ENCODE measurements around the gene ZNF18. TPM values are rescaled to one million over a fixed set of nuclear protein-coding genes. Genes with fewer than 3 reads are reported as not detected.

ZNF18 gene
- total and polyA plus RNA-seq, 2 donors (not counting 3 experiments of a cell fraction or from before 2014, with no cell fraction given), result 2.3 to 5.8 TPM

GRCh38 chr17:11953924-11954323 lies 43.4 kb downstream of the ZNF18 start:
- H3K27ac ChIP-seq (ENCODE audit: insufficient read depth, low read depth, low read length), result no peak overlapping the region
- no peak overlapping the region for H3K4me2 ChIP-seq (ENCODE audit: insufficient read depth, low read length)
- no peaks in the 10 kb centered on the region for H3K36me3 ChIP-seq (ENCODE audit: control insufficient read depth in 2 of 2, extremely low read depth in 1 of 2, insufficient read depth in 2 of 2, low read length in 2 of 2)
- ChIA-PET POLR2A (no interaction called here), CTCF (interaction anchor here (1.3 kb wide), 1 partner anchor 9 kb away, joined by 4 read pairs; no protein-coding TSS in a partner anchor)
- BruUV-seq (replicated peaks), result no TSS peak
- no peaks in the 10 kb centered on the region for H4K20me1 ChIP-seq (replicated peaks; ENCODE audit: control insufficient read depth, extremely low read depth, insufficient read depth, low read length)
- H3K4me3 ChIP-seq (replicated peaks in 1 of 3; ENCODE audit: insufficient read depth in 1 of 3, low read depth in 1 of 3, low read length in 3 of 3), result no peak overlapping the region
- TF ChIP-seq JUN (IDR thresholded peaks at IDR 0.05; ENCODE audit: borderline replicate concordance, insufficient read depth, insufficient read length, low read depth) (no peak), MYC (IDR thresholded peaks at IDR 0.05; ENCODE audit: low read depth, low read length) (no peak), EZH2 (IDR thresholded peaks at IDR 0.05; ENCODE audit: borderline replicate concordance, low read depth, low read length, severe bottlenecking) (no peak)
- TF ChIP-seq, protein P1, sequence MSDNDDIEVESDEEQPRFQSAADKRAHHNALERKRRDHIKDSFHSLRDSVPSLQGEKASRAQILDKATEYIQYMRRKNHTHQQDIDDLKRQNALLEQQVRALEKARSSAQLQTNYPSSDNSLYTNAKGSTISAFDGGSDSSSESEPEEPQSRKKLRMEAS (IDR thresholded peaks at IDR 0.05; ENCODE audit: insufficient read depth, insufficient read length), result no peak
- no peaks in the 10 kb centered on the region for H3K9me1 ChIP-seq (replicated peaks; ENCODE audit: control insufficient read depth, extremely low read depth, insufficient read depth, low read length)
- H3K9me3 ChIP-seq (replicated peaks; ENCODE audit: control insufficient read depth, insufficient read depth, low read length), result no peaks in the 10 kb centered on the region
- no peaks in the 10 kb centered on the region for H3K79me2 ChIP-seq (ENCODE audit: control insufficient read depth, insufficient read depth, low read length)
- H2AFZ ChIP-seq (ENCODE audit: low read depth, low read length), result no peak overlapping the region
- H3K4me1 ChIP-seq (ENCODE audit: control insufficient read depth, extremely low read depth, insufficient read depth, low read length), result no peaks in the 10 kb centered on the region
- intact Hi-C loops (cut with micrococcal nuclease) (no loop called here), dilution Hi-C loops (cut with MboI; ENCODE audit: extremely low pct_ligation_motif_present, low sequenced_read_pairs) (no loop called here)
- no peak for FAIRE-seq
- no peaks in the 10 kb centered on the region for H3K27me3 ChIP-seq (ENCODE audit: control insufficient read depth in 2 of 2, insufficient read depth in 2 of 2, low read length in 2 of 2)
- DNase-seq (ENCODE audit: low read depth, low spot score), result no peak
- H3K9ac ChIP-seq (replicated peaks; ENCODE audit: extremely low read depth, insufficient read depth, low read length), result no peak overlapping the region

GRCh38 chr17:11952610-11953009 lies 44.7 kb downstream of the ZNF18 start:
- H3K36me3 ChIP-seq (ENCODE audit: control insufficient read depth in 2 of 2, extremely low read depth in 1 of 2, insufficient read depth in 2 of 2, low read length in 2 of 2), result no peaks in the 10 kb centered on the region
- H3K27me3 ChIP-seq (ENCODE audit: control insufficient read depth in 2 of 2, insufficient read depth in 2 of 2, low read length in 2 of 2), result no peaks in the 10 kb centered on the region
- H3K4me2 ChIP-seq (ENCODE audit: insufficient read depth, low read length), result no peak overlapping the region
- no TSS peak for BruUV-seq (replicated peaks)
- no peaks in the 10 kb centered on the region for H3K9me3 ChIP-seq (replicated peaks; ENCODE audit: control insufficient read depth, insufficient read depth, low read length)
- H2AFZ ChIP-seq (ENCODE audit: low read depth, low read length), result no peak overlapping the region
- no peak overlapping the region for H3K27ac ChIP-seq (ENCODE audit: insufficient read depth, low read depth, low read length)
- TF ChIP-seq FOS (IDR thresholded peaks at IDR 0.05; ENCODE audit: borderline replicate concordance, insufficient read depth, low read length) (no peak), EZH2 (IDR thresholded peaks at IDR 0.05; ENCODE audit: borderline replicate concordance, low read depth, low read length, severe bottlenecking) (no peak), POLR2A (IDR thresholded peaks at IDR 0.05; ENCODE audit: low read depth, low read length) (no peak), MYC (IDR thresholded peaks at IDR 0.05; ENCODE audit: low read depth, low read length) (no peak), GATA2 (IDR thresholded peaks at IDR 0.05; ENCODE audit: insufficient read depth, insufficient read length, low read depth, low read length) (no peak), POLR2AphosphoS5 (IDR thresholded peaks at IDR 0.05; ENCODE audit: insufficient read depth, low read depth, low read length) (no peak), JUN (IDR thresholded peaks at IDR 0.05; ENCODE audit: borderline replicate concordance, insufficient read depth, insufficient read length, low read depth) (no peak)
- TF ChIP-seq, protein P1 (IDR thresholded peaks at IDR 0.05; ENCODE audit: insufficient read depth, insufficient read length), result no peak
- TF ChIP-seq, protein P2, sequence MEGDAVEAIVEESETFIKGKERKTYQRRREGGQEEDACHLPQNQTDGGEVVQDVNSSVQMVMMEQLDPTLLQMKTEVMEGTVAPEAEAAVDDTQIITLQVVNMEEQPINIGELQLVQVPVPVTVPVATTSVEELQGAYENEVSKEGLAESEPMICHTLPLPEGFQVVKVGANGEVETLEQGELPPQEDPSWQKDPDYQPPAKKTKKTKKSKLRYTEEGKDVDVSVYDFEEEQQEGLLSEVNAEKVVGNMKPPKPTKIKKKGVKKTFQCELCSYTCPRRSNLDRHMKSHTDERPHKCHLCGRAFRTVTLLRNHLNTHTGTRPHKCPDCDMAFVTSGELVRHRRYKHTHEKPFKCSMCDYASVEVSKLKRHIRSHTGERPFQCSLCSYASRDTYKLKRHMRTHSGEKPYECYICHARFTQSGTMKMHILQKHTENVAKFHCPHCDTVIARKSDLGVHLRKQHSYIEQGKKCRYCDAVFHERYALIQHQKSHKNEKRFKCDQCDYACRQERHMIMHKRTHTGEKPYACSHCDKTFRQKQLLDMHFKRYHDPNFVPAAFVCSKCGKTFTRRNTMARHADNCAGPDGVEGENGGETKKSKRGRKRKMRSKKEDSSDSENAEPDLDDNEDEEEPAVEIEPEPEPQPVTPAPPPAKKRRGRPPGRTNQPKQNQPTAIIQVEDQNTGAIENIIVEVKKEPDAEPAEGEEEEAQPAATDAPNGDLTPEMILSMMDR (IDR thresholded peaks at IDR 0.05; ENCODE audit: extremely low read depth in 1 of 2, insufficient read depth in 1 of 2, low read depth in 1 of 2, low read length in 2 of 2), result no peak
- H3K9me1 ChIP-seq (replicated peaks; ENCODE audit: control insufficient read depth, extremely low read depth, insufficient read depth, low read length), result no peaks in the 10 kb centered on the region
- no peaks in the 10 kb centered on the region for H4K20me1 ChIP-seq (replicated peaks; ENCODE audit: control insufficient read depth, extremely low read depth, insufficient read depth, low read length)
- dilution Hi-C loops (cut with MboI; ENCODE audit: extremely low pct_ligation_motif_present, low sequenced_read_pairs) (no loop called here), intact Hi-C loops (cut with micrococcal nuclease) (no loop called here)
- CTCF ChIA-PET, result no interaction called here
- H3K9ac ChIP-seq (replicated peaks; ENCODE audit: extremely low read depth, insufficient read depth, low read length), result no peak overlapping the region
- POLR2A ChIA-PET, result no interaction called here
- DNase-seq (ENCODE audit: low read depth, low spot score) (no peak), FAIRE-seq (no peak)
- no peak overlapping the region for H3K4me3 ChIP-seq (replicated peaks in 1 of 3; ENCODE audit: insufficient read depth in 1 of 3, low read depth in 1 of 3, low read length in 3 of 3)
- no peaks in the 10 kb centered on the region for H3K79me2 ChIP-seq (ENCODE audit: control insufficient read depth, insufficient read depth, low read length)
- no peaks in the 10 kb centered on the region for H3K4me1 ChIP-seq (ENCODE audit: control insufficient read depth, extremely low read depth, insufficient read depth, low read length)
